ENCODE measurements around the gene RBM44. TPM values are rescaled to one million over a fixed set of nuclear protein-coding genes. Genes with fewer than 3 reads are reported as not detected.
"Not testable (repeated sequence)": the region's sequence is repeated elsewhere in the genome, so short reads cannot be mapped to it uniquely, and the experiment has no call there.

RBM44 gene
- total RNA-seq, 3 donors from 2014 or later = 0.07 to 1.1 (median 0.35) TPM

DNA sequence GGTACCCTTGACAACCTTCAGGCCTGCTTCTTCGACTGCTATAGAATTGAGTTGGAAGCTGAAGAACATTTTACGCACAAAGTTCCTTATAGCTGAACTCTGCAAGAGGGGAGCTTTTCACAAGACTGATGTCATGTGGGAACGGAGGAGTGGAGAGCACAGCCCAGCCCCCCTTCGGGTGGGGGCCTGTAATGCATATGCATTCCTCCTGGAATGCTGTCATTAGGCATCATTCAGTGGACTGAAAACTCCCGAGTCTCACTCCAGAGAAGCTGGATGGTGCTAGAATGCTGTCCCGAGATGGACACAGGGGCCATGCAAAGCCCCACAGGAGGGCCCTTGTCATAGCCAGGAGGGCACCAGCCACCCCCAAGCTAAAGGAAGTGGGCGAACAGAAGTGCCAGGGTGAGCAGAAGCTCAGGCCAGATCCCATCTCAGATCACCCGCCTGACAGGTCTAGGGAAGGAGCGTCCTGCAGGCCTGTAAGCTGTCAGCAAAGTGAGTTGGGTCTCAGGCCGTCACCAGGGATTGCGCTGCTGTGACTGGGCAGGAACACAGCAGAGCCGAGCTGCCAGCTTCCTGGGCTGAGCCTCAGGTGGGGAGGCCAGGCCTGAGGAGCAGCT lies 43.8 kb upstream of the RBM44 start:
- Histone ChIP-seq H3K4me1 (ENCODE audit: low read depth) (no peaks in the 10 kb centered on the region), H3K9me3 (no peaks in the 10 kb centered on the region), H3K36me3 (ENCODE audit: low read depth) (peaks cover 9% of the 10 kb centered on the region), H3K4me3 (no peak overlapping the region)
- ATAC-seq = no peak
- DNase-seq = no peak
- TF ChIP-seq, protein P1, sequence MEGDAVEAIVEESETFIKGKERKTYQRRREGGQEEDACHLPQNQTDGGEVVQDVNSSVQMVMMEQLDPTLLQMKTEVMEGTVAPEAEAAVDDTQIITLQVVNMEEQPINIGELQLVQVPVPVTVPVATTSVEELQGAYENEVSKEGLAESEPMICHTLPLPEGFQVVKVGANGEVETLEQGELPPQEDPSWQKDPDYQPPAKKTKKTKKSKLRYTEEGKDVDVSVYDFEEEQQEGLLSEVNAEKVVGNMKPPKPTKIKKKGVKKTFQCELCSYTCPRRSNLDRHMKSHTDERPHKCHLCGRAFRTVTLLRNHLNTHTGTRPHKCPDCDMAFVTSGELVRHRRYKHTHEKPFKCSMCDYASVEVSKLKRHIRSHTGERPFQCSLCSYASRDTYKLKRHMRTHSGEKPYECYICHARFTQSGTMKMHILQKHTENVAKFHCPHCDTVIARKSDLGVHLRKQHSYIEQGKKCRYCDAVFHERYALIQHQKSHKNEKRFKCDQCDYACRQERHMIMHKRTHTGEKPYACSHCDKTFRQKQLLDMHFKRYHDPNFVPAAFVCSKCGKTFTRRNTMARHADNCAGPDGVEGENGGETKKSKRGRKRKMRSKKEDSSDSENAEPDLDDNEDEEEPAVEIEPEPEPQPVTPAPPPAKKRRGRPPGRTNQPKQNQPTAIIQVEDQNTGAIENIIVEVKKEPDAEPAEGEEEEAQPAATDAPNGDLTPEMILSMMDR (IDR thresholded peaks at IDR 0.05) = no peak
- intact Hi-C loops (cut with DNase I, micrococcal nuclease) = no loop called here

- intact Hi-C loops (cut with DNase I, micrococcal nuclease) = no loop called here
- no peaks in the 10 kb centered on the region for H3K4me1 ChIP-seq (ENCODE audit: low read depth)
- TF ChIP-seq, protein P1 (IDR thresholded peaks at IDR 0.05) = no peak
- ATAC-seq (no peak), DNase-seq (no peak)
- peaks cover 7% of the 10 kb centered on the region for H3K36me3 ChIP-seq (ENCODE audit: low read depth)
- H3K4me3 ChIP-seq = no peak overlapping the region
- H3K9me3 ChIP-seq = no peaks in the 10 kb centered on the region
Observed at GRCh38 chr2:237757616-237758015, 41.0 kb upstream of the RBM44 start.

DNA sequence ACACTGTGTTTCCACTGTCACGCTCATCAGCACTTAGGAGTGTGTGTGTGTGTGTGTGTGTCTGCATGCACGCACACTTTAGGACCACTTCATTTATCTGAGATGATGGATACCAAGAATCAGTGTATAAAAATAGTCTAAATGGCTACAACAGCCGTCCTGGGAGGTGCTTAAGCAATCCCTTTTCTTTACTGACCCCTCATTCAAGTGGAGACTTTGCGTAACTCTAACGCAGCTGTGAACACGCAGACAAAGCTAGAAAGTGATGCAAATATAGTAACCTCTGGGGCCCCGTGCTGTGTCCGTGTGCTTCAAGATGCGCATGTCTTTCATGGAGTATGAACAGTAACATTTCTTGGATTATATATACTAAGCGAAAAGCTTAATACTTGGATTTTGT lies 40.4 kb upstream of the RBM44 start:
- intact Hi-C loops (cut with DNase I, micrococcal nuclease) = no loop called here
- ATAC-seq (no peak), DNase-seq (no peak)
- H3K9me3 ChIP-seq = no peaks in the 10 kb centered on the region
- H3K4me1 ChIP-seq (ENCODE audit: low read depth) = no peaks in the 10 kb centered on the region
- no peak overlapping the region for H3K4me3 ChIP-seq
- TF ChIP-seq, protein P1 (IDR thresholded peaks at IDR 0.05) = no peak
- H3K36me3 ChIP-seq (ENCODE audit: low read depth) = peaks cover 7% of the 10 kb centered on the region

- ATAC-seq (no peak), DNase-seq (no peak)
- peaks cover 3% of the 10 kb centered on the region for H3K36me3 ChIP-seq (ENCODE audit: low read depth)
- intact Hi-C loops (cut with DNase I, micrococcal nuclease) = no loop called here
- H3K4me3 ChIP-seq = no peak overlapping the region
- TF ChIP-seq, protein P1 (IDR thresholded peaks at IDR 0.05) = no peak
- H3K4me1 ChIP-seq (ENCODE audit: low read depth) = no peaks in the 10 kb centered on the region
- H3K9me3 ChIP-seq = no peaks in the 10 kb centered on the region
Observed at GRCh38 chr2:237759176-237759575, 39.4 kb upstream of the RBM44 start.

GRCh38 chr2:237760506-237761502 lies 37.8 kb upstream of the RBM44 start:
- TF ChIP-seq, protein P1 (IDR thresholded peaks at IDR 0.05) = no peak
- Histone ChIP-seq H3K4me1 (ENCODE audit: low read depth) (no peaks in the 10 kb centered on the region), H3K4me3 (no peak overlapping the region), H3K36me3 (ENCODE audit: low read depth) (no peaks in the 10 kb centered on the region), H3K9me3 (no peaks in the 10 kb centered on the region)
- ATAC-seq (no peak), DNase-seq (no peak)
- intact Hi-C loops (cut with DNase I, micrococcal nuclease) = no loop called here

DNA sequence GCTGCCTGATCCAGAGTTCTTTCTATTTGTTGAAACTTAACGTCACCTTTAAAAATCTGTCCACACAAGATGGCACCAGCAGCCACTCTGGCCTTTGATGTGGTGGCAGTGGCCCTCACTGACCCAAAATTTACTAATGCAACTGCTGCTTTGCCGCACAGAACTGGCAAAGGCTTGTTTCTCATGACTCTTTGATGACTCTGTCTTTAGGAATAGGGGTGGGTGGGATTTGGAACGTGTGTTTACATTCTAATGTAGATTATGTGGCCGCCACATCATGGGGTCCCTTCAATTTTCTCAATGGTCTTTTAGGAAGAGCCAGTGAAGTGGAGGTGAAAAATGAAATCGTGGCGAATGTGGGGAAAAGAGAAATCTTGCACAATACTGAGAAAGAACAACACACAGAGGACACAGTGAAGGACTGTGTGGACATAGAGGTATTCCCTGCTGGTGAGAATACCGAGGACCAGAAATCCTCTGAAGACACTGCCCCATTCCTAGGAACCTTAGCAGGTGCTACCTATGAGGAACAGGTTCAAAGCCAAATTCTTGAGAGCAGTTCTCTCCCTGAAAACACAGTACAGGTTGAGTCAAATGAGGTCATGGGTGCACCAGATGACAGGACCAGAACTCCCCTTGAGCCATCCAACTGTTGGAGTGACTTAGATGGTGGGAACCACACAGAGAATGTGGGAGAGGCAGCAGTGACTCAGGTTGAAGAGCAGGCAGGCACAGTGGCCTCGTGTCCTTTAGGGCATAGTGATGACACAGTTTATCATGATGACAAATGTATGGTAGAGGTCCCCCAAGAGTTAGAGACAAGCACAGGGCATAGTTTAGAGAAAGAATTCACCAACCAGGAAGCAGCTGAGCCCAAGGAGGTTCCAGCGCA lies 36.0 kb upstream of the RBM44 start:
- DNase-seq; H3K9me3 ChIP-seq; H3K4me1 ChIP-seq (ENCODE audit: low read depth); H3K36me3 ChIP-seq (ENCODE audit: low read depth); intact Hi-C loops (cut with DNase I, micrococcal nuclease); H3K4me3 ChIP-seq; ATAC-seq: not testable (repeated sequence)
